ENCODE results near the gene GTPBP3. TPM values are rescaled to one million over a fixed set of nuclear protein-coding genes. Genes with fewer than 3 reads are reported as not detected.

Gene GTPBP3
- total and polyA plus RNA-seq, 2 of the 13 experiments (the other 11 are each of a cell fraction or from before 2014, with no cell fraction given): 17.5 to 30.0 TPM

- Histone ChIP-seq H3K79me2 (ENCODE audit: insufficient read depth, low read length) (peaks cover 15% of the 10 kb centered on the region), H4K20me1 (ENCODE audit: insufficient read depth, low read length) (peaks cover 4% of the 10 kb centered on the region; the same call in 1 of the 2 replicates), H3K27ac (ENCODE audit: extremely low read length, insufficient read depth, low read length) (peak within 1 kb of the TSS; percentile 91), H3K9ac (ENCODE audit: insufficient read depth, low read depth, low read length) (peak within 1 kb of the TSS; percentile 87), H3K4me1 (ENCODE audit: insufficient read depth, low read length) (peaks cover 40% of the 10 kb centered on the region), H3K4me2 (ENCODE audit: low read depth, low read length) (peak within 1 kb of the TSS; percentile 97), H3K27me3 (ENCODE audit: control insufficient read depth in 1 of 2, insufficient read depth in 2 of 2, low read length in 2 of 2) (no peaks in the 10 kb centered on the region; a peak in 1 of 5 replicates), H3K4me3 (replicated peaks in 1 of 3; ENCODE audit: insufficient read depth in 1 of 3, low read depth in 2 of 3, low read length in 3 of 3) (peak within 1 kb of the TSS; percentile 60 to 87 (median 85)), H2AFZ (ENCODE audit: low read length) (no peak within 1 kb of the TSS), H3K36me3 (replicated peaks in 1 of 2; ENCODE audit: control insufficient read depth in 1 of 2, insufficient read depth in 2 of 2, low read length in 2 of 2) (no peaks in the 10 kb centered on the region), H3K9me3 (ENCODE audit: low read length) (no peaks in the 10 kb centered on the region)
- 0% methylated on average over 13 of the region's 55 CpGs for WGBS (ENCODE audit: low lambda C conversion rate)
- ATAC-seq (peak; percentile 70), FAIRE-seq (peak; percentile 80), DNase-seq (ENCODE audit: low spot score) (peak; percentile 99)
- BruUV-seq (replicated peaks): TSS peak; percentile 71
- intact Hi-C loops (cut with micrococcal nuclease; ENCODE audit: unreplicated experiment): loop anchor here (1.0 kb wide), 1 partner anchor 38 kb away; the partner anchor contains the start of gene BABAM1
- CTCF ChIA-PET (ENCODE audit: low intra/inter-chr PET ratio, low total read pairs): interaction anchor here (0.8 kb wide), 1 partner anchor 13 kb away, joined by 4 read pairs; no protein-coding TSS in a partner anchor
- POLR2A ChIA-PET: interaction anchor here (0.7 to 1.6 kb wide), 18 partner anchors 12 to 301 kb away, joined by 3 to 13 read pairs (median 4); partner anchors contain the start of genes ANKLE1, ANO8, BABAM1 and BST2
- in situ Hi-C loops (cut with HindIII; ENCODE audit: extremely low pct_ligation_motif_present, low pct_unique_long_range_greater_than_20kb): no loop called here
- TF ChIP-seq NFYC (CRISPR knock-in tag; IDR thresholded peaks at IDR 0.05): peak; percentile 41
- 0 out of 2 replicates have a peak, but pooled peaks have one; percentile 7 for TF ChIP-seq ZNF446 (CRISPR knock-in tag; IDR thresholded peaks at IDR 0.05)
- TF ChIP-seq ZNF792 (CRISPR knock-in tag; IDR thresholded peaks at IDR 0.05): 0 out of 2 replicates have a peak, but pooled peaks have one; percentile 51
- TF ChIP-seq SRSF1 (optimal IDR thresholded peaks at IDR 0.05; ENCODE audit: low read depth, low read length): no peak
- peak; percentile 99 for TF ChIP-seq TFAP4 (IDR thresholded peaks at IDR 0.05; ENCODE audit: borderline replicate concordance, low read depth)
- peak; percentile 30; the same call in 1 of the 2 replicates for TF ChIP-seq ZNF609 (CRISPR knock-in tag; IDR thresholded peaks at IDR 0.05; ENCODE audit: borderline replicate concordance)
- TF ChIP-seq ZNF574 (CRISPR knock-in tag; IDR thresholded peaks at IDR 0.05): peak; percentile 57; the same call in 1 of the 2 replicates
- TF ChIP-seq SATB2 (CRISPR knock-in tag; IDR thresholded peaks at IDR 0.05): peak; percentile 77; the same call in 1 of the 2 replicates
- peak; percentile 55 for TF ChIP-seq ZBTB33 (CRISPR knock-in tag; IDR thresholded peaks at IDR 0.05)
- TF ChIP-seq BCL6 (CRISPR knock-in tag; IDR thresholded peaks at IDR 0.05): peak; percentile 62
- 0 out of 2 replicates have a peak, but pooled peaks have one; percentile 40 for TF ChIP-seq TOE1 (CRISPR knock-in tag; IDR thresholded peaks at IDR 0.05)
- peak; percentile 78 for TF ChIP-seq SKI (IDR thresholded peaks at IDR 0.05; ENCODE audit: partially characterized antibody)
These were observed 31.7 kb upstream of the GTPBP3 start, which contains the start of gene MRPL34 for GRCh38 chr19:17305517-17306284. MRPL34 (plus strand) TSS chr19:17305872; CDS start chr19:17305893, 21 bp downstream.
